AG09309 (cell line): ENCODE data around the gene PYCR2.

Experiments used
- DNase-seq: peaks from one replicate; pipeline ENCODE4 v3.0.0-alpha.2; 2010; ENCODE audit warnings: low read depth
- H3K4me3 ChIP-seq: 2 replicates; pipeline ENCODE4 v1.5.1; 2011; ENCODE audit warnings: mild to moderate bottlenecking, low read depth, low read length, moderate library complexity; ENCODE audit not compliant: control insufficient read depth
- CTCF ChIP-seq: IDR thresholded peaks from 2 replicates; pipeline ENCODE4 v1.5.1; 2011; ENCODE audit warnings: mild to moderate bottlenecking, low read depth, low read length, inconsistent platforms; ENCODE audit not compliant: insufficient read depth, control insufficient read depth; ENCODE audit errors: missing control alignments

The PYCR2 gene

GRCh38 chr1:225949041-225949440 is 25.0 kb upstream of the PYCR2 start:
- TF ChIP-seq CTCF = no peak
- no peak overlapping the region for H3K4me3 ChIP-seq
- no peak for DNase-seq

- no peak for DNase-seq
- no peak overlapping the region for H3K4me3 ChIP-seq
- TF ChIP-seq CTCF = no peak
These were observed 22.8 kb upstream of the PYCR2 start for GRCh38 chr1:225946803-225947202.

GRCh38 chr1:225946082-225946620 is 22.1 kb upstream of the PYCR2 start:
- TF ChIP-seq CTCF = no peak
- DNase-seq = no peak
- no peak overlapping the region for H3K4me3 ChIP-seq

- TF ChIP-seq CTCF = no peak
- H3K4me3 ChIP-seq = no peak overlapping the region
- no peak for DNase-seq
These were observed 21.5 kb upstream of the PYCR2 start for GRCh38 chr1:225945564-225945963.

GRCh38 chr1:225944951-225945350 is 20.9 kb upstream of the PYCR2 start:
- DNase-seq = no peak
- H3K4me3 ChIP-seq = no peak overlapping the region
- no peak for TF ChIP-seq CTCF

GRCh38 chr1:225944387-225944786 is 20.3 kb upstream of the PYCR2 start:
- no peak overlapping the region for H3K4me3 ChIP-seq
- DNase-seq = no peak
- no peak for TF ChIP-seq CTCF

GRCh38 chr1:225943582-225943981 is 19.5 kb upstream of the PYCR2 start:
- TF ChIP-seq CTCF = no peak
- no peak overlapping the region for H3K4me3 ChIP-seq
- DNase-seq = no peak
